GM12872 (cell line): ENCODE data around the gene HHAT.

Experiments used
- TF ChIP-seq, protein P1 (sequence below): IDR thresholded peaks from 3 replicates; pipeline ENCODE4 v1.5.1; 2011; ENCODE audit warnings: low read depth, mild to moderate bottlenecking, low read length, moderate library complexity; ENCODE audit not compliant: insufficient read depth

HHAT gene

DNA sequence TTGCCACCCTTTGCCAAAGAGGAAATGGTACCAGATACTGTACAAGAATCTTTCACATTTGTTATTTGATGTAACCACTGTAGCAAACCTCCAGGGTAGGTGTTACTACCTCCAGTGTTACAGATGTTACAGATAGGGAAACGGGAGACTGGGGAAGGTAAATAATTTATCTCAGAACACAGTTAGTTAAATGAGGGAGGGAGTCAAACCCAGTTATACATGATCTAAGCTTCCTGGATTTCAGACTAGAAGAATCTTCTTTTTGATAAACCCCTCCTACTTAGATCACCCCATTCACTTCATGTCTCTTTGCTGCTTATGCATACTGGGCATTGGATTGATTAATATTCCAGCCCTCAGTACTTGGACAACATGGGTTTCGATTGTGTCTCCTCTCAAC, 276.4 kb downstream of the HHAT start:
- TF ChIP-seq, protein P1, sequence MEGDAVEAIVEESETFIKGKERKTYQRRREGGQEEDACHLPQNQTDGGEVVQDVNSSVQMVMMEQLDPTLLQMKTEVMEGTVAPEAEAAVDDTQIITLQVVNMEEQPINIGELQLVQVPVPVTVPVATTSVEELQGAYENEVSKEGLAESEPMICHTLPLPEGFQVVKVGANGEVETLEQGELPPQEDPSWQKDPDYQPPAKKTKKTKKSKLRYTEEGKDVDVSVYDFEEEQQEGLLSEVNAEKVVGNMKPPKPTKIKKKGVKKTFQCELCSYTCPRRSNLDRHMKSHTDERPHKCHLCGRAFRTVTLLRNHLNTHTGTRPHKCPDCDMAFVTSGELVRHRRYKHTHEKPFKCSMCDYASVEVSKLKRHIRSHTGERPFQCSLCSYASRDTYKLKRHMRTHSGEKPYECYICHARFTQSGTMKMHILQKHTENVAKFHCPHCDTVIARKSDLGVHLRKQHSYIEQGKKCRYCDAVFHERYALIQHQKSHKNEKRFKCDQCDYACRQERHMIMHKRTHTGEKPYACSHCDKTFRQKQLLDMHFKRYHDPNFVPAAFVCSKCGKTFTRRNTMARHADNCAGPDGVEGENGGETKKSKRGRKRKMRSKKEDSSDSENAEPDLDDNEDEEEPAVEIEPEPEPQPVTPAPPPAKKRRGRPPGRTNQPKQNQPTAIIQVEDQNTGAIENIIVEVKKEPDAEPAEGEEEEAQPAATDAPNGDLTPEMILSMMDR, result no peak

DNA sequence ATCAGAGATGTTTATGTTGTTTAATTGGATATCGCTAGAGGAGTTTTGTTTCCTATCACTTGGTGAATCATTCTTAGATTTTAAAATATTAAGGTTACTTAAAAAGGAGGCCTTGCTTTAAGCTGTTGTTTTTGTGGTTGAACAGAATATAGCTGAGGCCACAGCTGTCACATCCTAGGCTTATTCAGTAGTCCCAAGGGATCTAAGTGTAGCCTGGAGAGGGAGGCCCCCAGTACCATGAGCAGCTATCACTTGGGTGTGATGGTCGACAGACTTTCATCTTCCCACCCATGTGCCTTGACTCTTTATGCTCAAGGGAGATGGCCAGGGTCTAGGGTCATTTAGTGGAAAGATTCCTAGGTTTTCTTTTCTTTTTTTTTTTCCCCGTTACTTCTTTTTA, 278.7 kb downstream of the HHAT start:
- TF ChIP-seq, protein P1, result no peak

DNA sequence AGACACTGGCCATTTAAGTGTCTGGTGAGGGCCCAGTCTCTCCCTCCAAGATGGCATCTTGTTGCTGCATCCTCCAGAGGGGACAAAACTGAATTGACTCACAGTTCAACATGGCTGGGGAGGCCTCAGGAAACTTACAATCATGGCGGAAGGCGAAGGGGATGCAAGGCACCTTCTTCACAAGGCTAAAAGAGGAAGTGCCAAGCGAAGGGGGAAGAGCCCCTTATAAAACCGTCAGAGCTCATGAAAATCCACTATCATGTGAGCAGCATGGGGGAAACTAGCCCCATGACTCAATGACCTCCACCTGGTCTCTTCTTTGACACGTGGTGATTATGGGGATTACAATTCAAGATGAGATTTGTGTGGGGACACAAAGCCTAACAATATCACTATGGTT, 280.1 kb downstream of the HHAT start:
- TF ChIP-seq, protein P1, result no peak

DNA sequence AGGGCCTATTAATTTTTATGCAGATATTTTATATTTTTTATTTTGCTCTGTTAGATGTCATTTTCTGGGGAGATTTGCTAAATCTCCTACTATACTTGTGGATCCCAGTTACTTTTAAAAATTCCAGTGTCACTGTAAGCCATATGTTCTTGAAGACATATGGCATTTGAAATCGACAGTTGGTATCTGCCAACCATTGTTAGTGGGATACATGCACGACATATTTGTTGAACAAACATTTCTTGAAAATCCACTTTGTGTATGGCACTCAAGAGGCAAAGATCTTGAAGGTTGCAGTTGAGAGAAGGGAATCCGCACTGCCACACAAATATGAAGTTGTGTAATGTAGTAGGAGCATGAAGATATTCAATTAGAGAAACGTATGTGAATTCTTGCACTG, 287.7 kb downstream of the HHAT start:
- TF ChIP-seq, protein P1, result no peak

DNA sequence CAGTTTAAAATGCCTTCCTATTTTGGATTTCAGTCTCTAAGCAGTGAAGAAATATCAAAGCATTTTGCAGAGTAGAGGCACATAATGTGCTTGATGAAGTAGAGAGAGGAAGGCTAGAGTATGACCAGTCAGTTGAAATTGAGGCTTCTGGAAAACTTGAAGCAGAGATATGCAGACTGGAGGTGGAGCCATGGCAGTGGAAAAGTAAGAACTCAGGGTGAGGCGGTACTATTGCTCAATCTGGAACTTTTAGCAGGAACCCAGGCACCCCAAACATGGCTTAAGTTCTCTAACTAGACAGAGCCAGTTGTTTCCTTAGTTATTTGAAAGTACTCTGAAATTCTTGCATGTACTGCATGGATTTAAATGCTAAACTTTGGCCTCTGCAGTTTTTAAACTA, 288.6 kb downstream of the HHAT start:
- TF ChIP-seq, protein P1, result no peak

DNA sequence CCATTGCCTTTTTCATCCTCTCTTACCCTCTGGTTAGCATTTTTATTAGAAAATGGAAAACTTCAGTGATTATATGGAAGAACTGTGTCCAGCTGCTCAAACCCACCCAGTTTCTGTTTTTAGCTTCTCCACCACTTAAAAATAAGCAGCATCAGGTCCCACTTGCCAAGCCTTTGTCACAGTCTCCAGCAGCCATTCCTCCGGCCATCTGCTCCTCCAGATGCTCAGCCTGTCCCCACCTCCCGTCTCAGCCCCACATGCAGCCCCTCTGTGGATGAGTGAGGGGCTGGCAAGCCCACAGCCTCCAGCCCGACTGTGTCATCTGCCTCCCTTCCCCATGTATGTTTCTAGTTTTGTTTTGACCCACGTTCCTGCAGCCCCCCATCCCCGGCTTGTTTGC, 289.7 kb downstream of the HHAT start:
- TF ChIP-seq, protein P1, result no peak

DNA sequence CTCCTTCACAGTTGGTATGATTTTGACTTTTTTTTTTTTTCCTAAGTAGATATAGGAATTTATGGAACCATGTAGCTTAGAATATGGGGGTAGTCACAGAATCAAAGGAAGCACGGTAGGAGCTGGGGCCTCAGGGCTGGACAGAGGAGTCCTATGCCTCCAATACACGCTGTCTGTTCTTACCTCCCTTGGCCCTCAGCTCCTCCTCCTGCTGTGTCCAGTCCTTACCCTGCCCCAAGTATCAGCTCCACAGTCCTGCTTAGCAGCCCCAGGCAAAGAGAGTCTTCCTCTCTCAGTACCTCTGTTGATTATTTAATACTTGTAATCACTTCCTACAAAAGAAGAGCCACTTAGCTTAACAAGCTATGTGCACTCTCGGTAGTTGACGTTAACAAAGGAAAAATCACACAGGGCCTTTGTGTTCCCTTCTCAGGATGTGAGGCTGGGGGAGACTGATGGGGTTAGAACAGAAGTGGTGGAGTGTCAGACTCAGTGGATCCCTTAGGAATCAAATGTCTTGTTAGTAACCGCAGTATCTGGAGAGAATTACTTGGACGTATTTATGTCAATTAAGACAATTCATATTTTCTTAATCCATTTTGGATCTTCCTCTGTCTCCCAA, 292.3 kb downstream of the HHAT start:
- TF ChIP-seq, protein P1, result no peak
